HG03575 (cell line): ENCODE measurements around the gene AEBP1.

ENCODE experiments used
- ATAC-seq: cut with Tn5 transposase; IDR thresholded peaks from one replicate; pipeline ENCODE4 v1.9.1; 2021; ENCODE audit not compliant: unreplicated experiment, insufficient number of reproducible peaks, low FRiP score; ENCODE audit errors: extremely low read depth

Gene AEBP1

GRCh38 chr7:44147026-44147991 is 43.2 kb downstream of the AEBP1 start:
- ATAC-seq, result no peak

GRCh38 chr7:44148166-44148565 is 44.0 kb downstream of the AEBP1 start:
- ATAC-seq, result no peak

GRCh38 chr7:44148961-44149536 is 44.9 kb downstream of the AEBP1 start:
- no peak for ATAC-seq

GRCh38 chr7:44149571-44150465 is 45.7 kb downstream of the AEBP1 start:
- no peak for ATAC-seq

GRCh38 chr7:44150466-44150832 is 46.3 kb downstream of the AEBP1 start:
- ATAC-seq, result no peak

GRCh38 chr7:44150966-44151941 is 47.1 kb downstream of the AEBP1 start:
- no peak for ATAC-seq

- ATAC-seq, result no peak
These were observed 47.8 kb downstream of the AEBP1 start for GRCh38 chr7:44151956-44152355.

- no peak for ATAC-seq
These were observed 49.1 kb downstream of the AEBP1 start for GRCh38 chr7:44152971-44153947.

GRCh38 chr7:44153948-44154335 is 49.8 kb downstream of the AEBP1 start:
- ATAC-seq, result no peak

- ATAC-seq, result no peak
These were observed 50.6 kb downstream of the AEBP1 start for GRCh38 chr7:44154703-44155102.

- no peak for ATAC-seq
These were observed 51.3 kb downstream of the AEBP1 start for GRCh38 chr7:44155191-44156185.

GRCh38 chr7:44156453-44157010 is 52.4 kb downstream of the AEBP1 start:
- no peak for ATAC-seq

GRCh38 chr7:44157116-44158080 is 53.3 kb downstream of the AEBP1 start:
- no peak for ATAC-seq

- no peak for ATAC-seq
These were observed 54.1 kb downstream of the AEBP1 start for GRCh38 chr7:44158096-44158872.
